Breast epithelium (tissue), 4 donors: Measurements from ENCODE around the gene FRS3. TPM values are rescaled to one million over a fixed set of nuclear protein-coding genes. Genes with fewer than 3 reads are reported as not detected.

Experiments used
- DNase-seq, 2 donors: peaks; one replicate each; pipeline ENCODE4 v3.0.0-alpha.2; 2019; ENCODE audit warnings: low spot score in 2 of 2
- H3K27ac ChIP-seq, 2 donors: fragments of 200-600 bp; sonication (generic) in 1 of 2; one replicate each; pipeline ENCODE4 v1.5.1; 2016 to 2019; ENCODE audit warnings: mild to moderate bottlenecking in 1 of 2
- H3K27me3 ChIP-seq, 2 donors: fragments of 200-600 bp; sonication (generic) in 1 of 2; one replicate each; pipeline versions ENCODE4 v1.5.1 to v1.6.0; 2017 to 2019; ENCODE audit warnings: control low read depth in 1 of 2, mild to moderate bottlenecking in 1 of 2
- H3K36me3 ChIP-seq: fragments of 200-600 bp; one replicate; pipeline ENCODE4 v1.5.1; 2019
- H3K4me1 ChIP-seq, 2 donors: fragments of 200-600 bp; sonication (generic); one replicate each; pipeline ENCODE4 v1.5.1; 2016 to 2019; ENCODE audit warnings: control low read depth in 1 of 2
- H3K4me3 ChIP-seq, 3 donors: fragments of 200-600 bp; sonication (generic); 1 replicate in 2 of 3; 2 replicates in 1 of 3; pipeline ENCODE4 v1.5.1; 2016 to 2019; ENCODE audit warnings: mild to moderate bottlenecking in 3 of 3, moderate library complexity in 2 of 3
- H3K9me3 ChIP-seq, 2 donors: fragments of 200-600 bp; sonication (generic) in 1 of 2; one replicate each; pipeline ENCODE4 v1.5.1; 2016 to 2019; ENCODE audit warnings: control low read depth in 1 of 2
- POLR2A ChIP-seq: fragments of 450-650 bp; IDR thresholded peaks from one replicate; pipeline ENCODE4 v1.6.1; 2016; ENCODE audit warnings: antibody characterized with exemption, mild to moderate bottlenecking, moderate library complexity
- POLR2AphosphoS5 ChIP-seq, 3 donors: sonication (generic); formaldehyde crosslinking; IDR thresholded peaks; one replicate each; pipeline ENCODE4 v1.6.1; 2017; ENCODE audit warnings: antibody characterized with exemption in 3 of 3
- intact Hi-C: fragments of 100-400 bp; cut with DNase I; formaldehyde crosslinking; loops from one replicate; pipeline ENCODE4 v1.15.1; 2023; ENCODE audit warnings: low total_unique reads
- total RNA-seq, 3 donors: library from RNA; depleted of rRNA; stranded (reverse); fragments of >200 nt; gene quantifications; one replicate each; pipeline ENCODE4 v1.1.0, GENCODE V29; 2016
- TF ChIP-seq, protein P1 (sequence below), 3 donors: fragments of 450-650 bp; IDR thresholded peaks; one replicate each; pipeline ENCODE4 v1.5.1; 2016 to 2017; ENCODE audit warnings: antibody characterized with exemption in 3 of 3, mild to moderate bottlenecking in 3 of 3, moderate library complexity in 3 of 3

FRS3 gene
- total RNA-seq, 3 donors from 2014 or later = 3.5 to 4.3 (median 3.8) TPM

GRCh38 chr6:41801380-41801779, 21.7 kb upstream of the FRS3 start:
- Histone ChIP-seq H3K27ac (no peak overlapping the region), H3K9me3 (no peaks in the 10 kb centered on the region), H3K27me3 (no peaks in the 10 kb centered on the region), H3K4me3 (no peak overlapping the region), H3K36me3 (no peaks in the 10 kb centered on the region), H3K4me1 (no peaks in the 10 kb centered on the region)
- DNase-seq = no peak
- intact Hi-C loops = no loop called here
- TF ChIP-seq POLR2AphosphoS5 (IDR thresholded peaks at IDR 0.05) (no peak), POLR2A (no peak)
- TF ChIP-seq, protein P1, sequence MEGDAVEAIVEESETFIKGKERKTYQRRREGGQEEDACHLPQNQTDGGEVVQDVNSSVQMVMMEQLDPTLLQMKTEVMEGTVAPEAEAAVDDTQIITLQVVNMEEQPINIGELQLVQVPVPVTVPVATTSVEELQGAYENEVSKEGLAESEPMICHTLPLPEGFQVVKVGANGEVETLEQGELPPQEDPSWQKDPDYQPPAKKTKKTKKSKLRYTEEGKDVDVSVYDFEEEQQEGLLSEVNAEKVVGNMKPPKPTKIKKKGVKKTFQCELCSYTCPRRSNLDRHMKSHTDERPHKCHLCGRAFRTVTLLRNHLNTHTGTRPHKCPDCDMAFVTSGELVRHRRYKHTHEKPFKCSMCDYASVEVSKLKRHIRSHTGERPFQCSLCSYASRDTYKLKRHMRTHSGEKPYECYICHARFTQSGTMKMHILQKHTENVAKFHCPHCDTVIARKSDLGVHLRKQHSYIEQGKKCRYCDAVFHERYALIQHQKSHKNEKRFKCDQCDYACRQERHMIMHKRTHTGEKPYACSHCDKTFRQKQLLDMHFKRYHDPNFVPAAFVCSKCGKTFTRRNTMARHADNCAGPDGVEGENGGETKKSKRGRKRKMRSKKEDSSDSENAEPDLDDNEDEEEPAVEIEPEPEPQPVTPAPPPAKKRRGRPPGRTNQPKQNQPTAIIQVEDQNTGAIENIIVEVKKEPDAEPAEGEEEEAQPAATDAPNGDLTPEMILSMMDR (IDR thresholded peaks at IDR 0.05) = no peak

GRCh38 chr6:41799559-41799911, 19.8 kb upstream of the FRS3 start:
- H3K27ac ChIP-seq = no peak overlapping the region
- no peaks in the 10 kb centered on the region for H3K36me3 ChIP-seq
- H3K4me3 ChIP-seq = no peak overlapping the region
- TF ChIP-seq POLR2A = no peak
- TF ChIP-seq, protein P1 (IDR thresholded peaks at IDR 0.05) = no peak
- TF ChIP-seq POLR2AphosphoS5 (IDR thresholded peaks at IDR 0.05) = no peak
- no peak for DNase-seq
- intact Hi-C loops = no loop called here
- H3K4me1 ChIP-seq = no peaks in the 10 kb centered on the region
- H3K9me3 ChIP-seq = no peaks in the 10 kb centered on the region
- H3K27me3 ChIP-seq = no peaks in the 10 kb centered on the region

GRCh38 chr6:41798901-41799558, 19.3 kb upstream of the FRS3 start:
- H3K36me3 ChIP-seq = no peaks in the 10 kb centered on the region
- H3K9me3 ChIP-seq = no peaks in the 10 kb centered on the region
- H3K4me1 ChIP-seq = no peaks in the 10 kb centered on the region
- no peaks in the 10 kb centered on the region for H3K27me3 ChIP-seq
- no peak overlapping the region for H3K4me3 ChIP-seq
- no peak for DNase-seq
- TF ChIP-seq POLR2A (no peak), POLR2AphosphoS5 (IDR thresholded peaks at IDR 0.05) (no peak)
- TF ChIP-seq, protein P1 (IDR thresholded peaks at IDR 0.05) = no peak
- H3K27ac ChIP-seq = no peak overlapping the region
- intact Hi-C loops = no loop called here

DNA sequence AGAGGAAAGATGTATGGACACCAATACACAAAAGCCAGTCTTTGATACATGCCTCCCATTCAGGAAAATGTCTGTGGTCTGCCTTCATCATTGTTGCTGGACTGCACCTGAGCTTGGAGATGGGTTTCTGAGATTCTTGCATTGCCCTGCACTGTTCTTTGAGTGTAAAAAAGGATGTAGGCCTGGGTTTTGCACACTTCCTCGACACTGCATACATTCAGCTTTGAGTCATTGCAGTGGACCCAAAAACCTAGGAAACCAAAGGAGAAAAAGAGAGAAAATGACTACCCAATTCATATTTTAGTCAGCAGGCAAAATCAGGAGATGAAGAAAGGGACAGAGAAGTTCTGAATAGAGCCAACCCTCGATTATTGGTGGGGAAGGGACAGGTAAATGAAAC, 16.8 kb upstream of the FRS3 start:
- no peak for DNase-seq
- no peaks in the 10 kb centered on the region for H3K9me3 ChIP-seq
- no peaks in the 10 kb centered on the region for H3K36me3 ChIP-seq
- intact Hi-C loops = no loop called here
- no peaks in the 10 kb centered on the region for H3K27me3 ChIP-seq
- no peaks in the 10 kb centered on the region for H3K4me1 ChIP-seq
- TF ChIP-seq, protein P1 (IDR thresholded peaks at IDR 0.05) = no peak
- TF ChIP-seq POLR2A (no peak), POLR2AphosphoS5 (IDR thresholded peaks at IDR 0.05) (no peak)
- H3K4me3 ChIP-seq = no peak overlapping the region
- H3K27ac ChIP-seq = no peak overlapping the region

- DNase-seq = no peak
- intact Hi-C loops = no loop called here
- peaks cover 0 to 11% of the 10 kb centered on the region in 2 donors for H3K4me1 ChIP-seq
- H3K9me3 ChIP-seq = no peaks in the 10 kb centered on the region
- no peak overlapping the region for H3K27ac ChIP-seq
- no peaks in the 10 kb centered on the region for H3K27me3 ChIP-seq
- H3K4me3 ChIP-seq = no peak overlapping the region
- H3K36me3 ChIP-seq = no peaks in the 10 kb centered on the region
- no peak for TF ChIP-seq POLR2AphosphoS5 (IDR thresholded peaks at IDR 0.05)
- TF ChIP-seq POLR2A = no peak
- TF ChIP-seq, protein P1 (IDR thresholded peaks at IDR 0.05) = no peak
Measured at GRCh38 chr6:41791984-41792383, 12.3 kb upstream of the FRS3 start.
